H1 (cell line): ENCODE results near the gene ANKRD65. TPM values are rescaled to one million over a fixed set of nuclear protein-coding genes. Genes with fewer than 3 reads are reported as not detected.

Experiments used
- CTCF ChIA-PET: fragments of 300-600 bp; sonication (Branson Sonifier 250); formaldehyde crosslinking; loops from one replicate; lab custom pipeline; 2021; ENCODE audit not compliant: partially characterized antibody; lab: Charles Lee
- POLR2A ChIA-PET: fragments of 300-600 bp; sonication (Branson Sonifier 250); formaldehyde crosslinking; loops from one replicate; lab custom pipeline; 2021; ENCODE audit warnings: inconsistent platforms; ENCODE audit not compliant: partially characterized antibody; lab: Charles Lee
- DNase-seq, 2 experiments: peaks; one replicate each; pipeline versions ENCODE4 v3.0.0 to v3.0.0-alpha.2; 2010 to 2022; ENCODE audit warnings: low spot score in 2 of 2, low read depth in 1 of 2, mixed read lengths in 1 of 2
- FAIRE-seq: peaks from 2 replicates; lab custom pipeline; 2011; peaks lifted over from hg19 to GRCh38; lab: Jason Lieb, UNC
- H2AFZ ChIP-seq: 2 replicates; pipeline ENCODE4 v1.8.1; 2012; ENCODE audit warnings: low read length, inconsistent platforms
- H2AK5ac ChIP-seq: 2 replicates; pipeline ENCODE4 v1.6.1; 2013; ENCODE audit warnings: low read depth, low read length
- H2BK120ac ChIP-seq: replicated peaks from 2 replicates; pipeline ENCODE3; 2013; ENCODE audit warnings: low read depth, low read length, inconsistent platforms
- H2BK12ac ChIP-seq: 2 replicates; pipeline ENCODE4 v1.6.1; 2013; ENCODE audit warnings: low read depth, low read length
- H2BK15ac ChIP-seq: 2 replicates; pipeline ENCODE4 v1.6.1; 2013; ENCODE audit warnings: low read length
- H2BK20ac ChIP-seq: 2 replicates; pipeline ENCODE4 v1.6.1; 2013; ENCODE audit warnings: low read length
- H2BK5ac ChIP-seq: 2 replicates; pipeline ENCODE4 v1.6.1; 2013; ENCODE audit warnings: low read depth, low read length
- H3K14ac ChIP-seq: 2 replicates; pipeline ENCODE4 v1.6.1; 2013; ENCODE audit warnings: inconsistent platforms; ENCODE audit not compliant: insufficient read length
- H3K18ac ChIP-seq: 2 replicates; pipeline ENCODE4 v1.6.1; 2013; ENCODE audit warnings: low read length; ENCODE audit errors: extremely low read depth
- H3K23ac ChIP-seq: 2 replicates; pipeline ENCODE4 v1.6.1; 2013; ENCODE audit warnings: inconsistent platforms; ENCODE audit not compliant: insufficient read length
- H3K23me2 ChIP-seq: 2 replicates; pipeline ENCODE4 v1.6.1; 2013; ENCODE audit warnings: low read depth, low read length
- H3K27ac ChIP-seq: 2 replicates; pipeline ENCODE4 v1.6.1; 2011; ENCODE audit warnings: low read depth, low read length, inconsistent platforms
- H3K27me3 ChIP-seq, 4 experiments: replicated peaks in 1 of 4; 1 replicate in 1 of 4; 2 replicates in 3 of 4; pipeline versions ENCODE4 v1.6.1 to v1.8.1; 2011 to 2013; ENCODE audit warnings: low read length in 3 of 4, mild to moderate bottlenecking in 3 of 4, inconsistent platforms in 2 of 4, mixed read lengths in 2 of 4, moderate library complexity in 1 of 4; ENCODE audit not compliant: control insufficient read depth in 3 of 4, insufficient read depth in 3 of 4; ENCODE audit errors: extremely low read depth in 1 of 4
- H3K36me3 ChIP-seq, 4 experiments: 2 replicates each; pipeline versions ENCODE4 v1.6.1 to v1.8.1; 2011 to 2013; ENCODE audit warnings: mild to moderate bottlenecking in 4 of 4, low read length in 3 of 4, moderate library complexity in 2 of 4, control low read depth in 1 of 4, inconsistent platforms in 1 of 4; ENCODE audit not compliant: insufficient read depth in 4 of 4, control insufficient read depth in 2 of 4
- H3K4ac ChIP-seq: replicated peaks from 2 replicates; pipeline ENCODE3; 2013; ENCODE audit warnings: low read length, low read depth, mixed read lengths, inconsistent platforms; ENCODE audit not compliant: insufficient read length
- H3K4me1 ChIP-seq, 4 experiments: replicated peaks in 1 of 4; 1 replicate in 1 of 4; 2 replicates in 3 of 4; pipeline versions ENCODE4 v1.6.1 to v1.8.1; 2011 to 2013; ENCODE audit warnings: low read length in 3 of 4, inconsistent platforms in 2 of 4, mixed read lengths in 1 of 4; ENCODE audit not compliant: insufficient read depth in 4 of 4, control insufficient read depth in 3 of 4
- H3K4me2 ChIP-seq, 2 experiments: 2 replicates each; pipeline versions ENCODE4 v1.6.1 to v1.8.1; 2011 to 2013; ENCODE audit warnings: low read depth in 2 of 2, low read length in 2 of 2, control low read depth in 1 of 2, inconsistent platforms in 1 of 2, mild to moderate bottlenecking in 1 of 2; ENCODE audit not compliant: insufficient read depth in 1 of 2
- H3K4me3 ChIP-seq, 4 experiments: fragments of 200-600, 300-600 bp in 1 of 4; sonication (generic), shearing (Covaris generic), sonication (Bioruptor Twin) in 1 of 4; 2 replicates each; pipeline versions ENCODE4 v1.5.1 to v1.8.1; 2011 to 2016; ENCODE audit warnings: low read length in 4 of 4, low read depth in 3 of 4, control low read depth in 2 of 4, inconsistent platforms in 2 of 4, mild to moderate bottlenecking in 2 of 4, mixed read lengths in 1 of 4, moderate library complexity in 1 of 4; ENCODE audit not compliant: insufficient read depth in 2 of 4; ENCODE audit errors: extremely low read depth in 1 of 4
- H3K56ac ChIP-seq: replicated peaks from 2 replicates; pipeline ENCODE3; 2013; ENCODE audit warnings: low read depth, mild to moderate bottlenecking, mixed read lengths, low read length, inconsistent platforms; ENCODE audit not compliant: insufficient read length
- H3K79me1 ChIP-seq: 2 replicates; pipeline ENCODE4 v1.6.1; 2013; ENCODE audit warnings: low read depth, low read length, control low read depth
- H3K79me2 ChIP-seq, 2 experiments: 2 replicates each; pipeline versions ENCODE4 v1.6.1 to v1.8.1; 2012 to 2013; ENCODE audit warnings: low read length in 2 of 2, mild to moderate bottlenecking in 2 of 2, inconsistent platforms in 1 of 2; ENCODE audit not compliant: insufficient read depth in 2 of 2, control insufficient read depth in 1 of 2
- H3K9ac ChIP-seq, 4 experiments: replicated peaks in 1 of 4; 1 replicate in 1 of 4; 2 replicates in 3 of 4; pipeline versions ENCODE4 v1.6.1 to v1.8.1; 2011 to 2013; ENCODE audit warnings: low read depth in 3 of 4, low read length in 3 of 4, control low read depth in 2 of 4, mild to moderate bottlenecking in 2 of 4, moderate library complexity in 2 of 4, inconsistent platforms in 1 of 4; ENCODE audit errors: extremely low read depth in 1 of 4
- H3K9me3 ChIP-seq, 2 experiments: 2 replicates each; pipeline versions ENCODE4 v1.6.1 to v1.8.1; 2012 to 2013; ENCODE audit warnings: mild to moderate bottlenecking in 2 of 2, moderate library complexity in 2 of 2, control low read depth in 1 of 2, inconsistent platforms in 1 of 2, low read depth in 1 of 2, low read length in 1 of 2, mixed read lengths in 1 of 2; ENCODE audit not compliant: insufficient read depth in 2 of 2
- H4K20me1 ChIP-seq, 2 experiments: replicated peaks in 1 of 2; 2 replicates each; pipeline versions ENCODE3 to v1.8.1; 2011 to 2013; ENCODE audit warnings: inconsistent platforms in 2 of 2, low read length in 2 of 2, mild to moderate bottlenecking in 1 of 2; ENCODE audit not compliant: insufficient read depth in 2 of 2, control insufficient read depth in 1 of 2
- H4K5ac ChIP-seq: 2 replicates; pipeline ENCODE4 v1.6.1; 2013; ENCODE audit warnings: low read length, low read depth, mixed read lengths, inconsistent platforms; ENCODE audit not compliant: insufficient read length
- H4K8ac ChIP-seq: 2 replicates; pipeline ENCODE4 v1.8.0; 2013; ENCODE audit warnings: mild to moderate bottlenecking, moderate library complexity, low read length, inconsistent platforms; ENCODE audit not compliant: insufficient read depth; ENCODE audit errors: extremely low read depth
- H4K91ac ChIP-seq: replicated peaks from 2 replicates; pipeline ENCODE3; 2013; ENCODE audit warnings: low read length, mixed read lengths, inconsistent platforms; ENCODE audit not compliant: insufficient read length
- CBX5 ChIP-seq: fragments of 300-800, 300-1000 bp; sonication (generic); IDR thresholded peaks from 2 replicates; pipeline ENCODE4 v1.7.1; 2016; ENCODE audit warnings: antibody characterized with exemption, low read length, low read depth
- GABPA ChIP-seq: IDR thresholded peaks from 2 replicates; pipeline ENCODE4 v1.6.1; 2011; ENCODE audit warnings: mild to moderate bottlenecking, low read length, moderate library complexity, borderline replicate concordance; ENCODE audit not compliant: insufficient read depth
- POLR2AphosphoS5 ChIP-seq: IDR thresholded peaks from 2 replicates; pipeline ENCODE4 v1.6.1; 2011; ENCODE audit warnings: low read depth, low read length
- RNF2 ChIP-seq: fragments of 200-900, 300-1000 bp; sonication (generic); IDR thresholded peaks from 2 replicates; pipeline ENCODE4 v1.7.1; 2016; ENCODE audit warnings: borderline replicate concordance, low read depth, mild to moderate bottlenecking, antibody characterized with exemption, low read length; ENCODE audit not compliant: poor library complexity, severe bottlenecking; ENCODE audit errors: missing control alignments
- WGBS, 2 experiments: shearing (Covaris generic) in 1 of 2; methylation state at CpG; one replicate each; pipeline versions ENCODE4 v1.1.6 to v1.1.7; 2013 to 2015; ENCODE audit warnings: low lambda C conversion rate in 2 of 2, mixed read lengths in 2 of 2, inconsistent platforms in 1 of 2, low coverage in 1 of 2, missing lambda C conversion rate in 1 of 2; ENCODE audit not compliant: insufficient replicate concordance in 2 of 2, insufficient coverage in 1 of 2, insufficient read length in 1 of 2; ENCODE audit errors: extremely low coverage in 1 of 2, missing lambda C conversion rate in 1 of 2; 5-methylcytosine and 5-hydroxymethylcytosine counted together
- polyA plus RNA-seq, 7 experiments: library from polyadenylated mRNA; depleted of rRNA in 3 of 7; stranded (reverse) in 5 of 7; unstranded in 2 of 7; fragments of >200 nt in 5 of 7; fragments of 200-250 nt in 2 of 7; gene quantifications; 1 replicate in 5 of 7; 2 replicates in 1 of 7; 4 replicates in 1 of 7; pipeline versions ENCODE4 v1.2.1 to v1.2.3, GENCODE V29; 2011 to 2013; ENCODE audit warnings: missing spikeins in 2 of 7, mixed read lengths in 2 of 7
- total RNA-seq: library from RNA; stranded (reverse); fragmentation: NEBNext Ultra II Directional; extraction: Animal tissue kit (Norgen Biotek cat#: 25700); gene quantifications from 2 replicates; pipeline ENCODE4 v1.2.1, GENCODE V29; 2021

ANKRD65 gene
- total and polyA plus RNA-seq, 2 of the 8 experiments (the other 6 are each of a cell fraction or from before 2014, with no cell fraction given), result 1.8 to 2.0 TPM

DNA sequence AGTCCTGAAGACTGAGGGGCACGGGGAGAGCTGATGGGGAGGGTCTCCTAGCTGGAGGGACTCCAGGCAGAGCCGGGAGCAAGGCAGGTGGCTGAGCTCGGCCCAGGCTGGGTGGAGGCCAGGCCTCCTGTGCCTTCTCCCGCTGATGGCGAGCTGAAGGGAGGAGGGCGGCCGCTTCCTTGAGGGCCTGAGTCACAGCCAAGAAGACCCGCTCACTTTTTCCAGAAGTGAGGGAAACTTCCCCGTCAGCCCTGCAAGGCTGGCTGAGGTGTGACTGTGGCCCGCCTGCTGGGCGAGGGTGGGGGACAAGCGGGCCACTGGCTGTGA, 12.7 kb upstream of the ANKRD65 start:
- DNase-seq, result no peak
- peak overlapping the region; percentile 54 to 94 for H3K4me2 ChIP-seq
- H3K18ac ChIP-seq, result peak overlapping the region; percentile 85

More for the DNA sequence above, 12.7 kb upstream of the ANKRD65 start:
- H2AFZ ChIP-seq, result no peak overlapping the region
- H3K79me1 ChIP-seq, result no peaks in the 10 kb centered on the region
- POLR2A ChIA-PET, result interaction anchor here (1.1 to 22.9 kb wide), 12 partner anchors 11 to 106 kb away, joined by 3 to 515 read pairs (median 4); partner anchors contain the start of genes ANKRD65, CCNL2 and MRPL20
- H3K9ac ChIP-seq, result peak overlapping the region in 1 of 4 experiments; percentile 12; a peak in 3 of 7 replicates
- peak overlapping the region; percentile 95; the same call in 1 of the 2 replicates for H2BK5ac ChIP-seq
- peaks cover 0 to 3% (median 0%) of the 10 kb centered on the region in 4 experiments; a peak in 2 of 7 replicates for H3K27me3 ChIP-seq
- H3K14ac ChIP-seq, result no peak overlapping the region
- no peaks in the 10 kb centered on the region for H3K36me3 ChIP-seq
- FAIRE-seq, result no peak
- 0 out of 2 replicates have a peak overlapping the region, but pooled peaks have one; percentile 40 for H4K8ac ChIP-seq
- peak overlapping the region; percentile 96; the same call in 1 of the 2 replicates for H2BK12ac ChIP-seq
- TF ChIP-seq GABPA (0 out of 2 replicates have a peak, but pooled peaks have one; percentile 7), CBX5 (no peak), RNF2 (no peak), POLR2AphosphoS5 (no peak)
- TF ChIP-seq, all 59 proteins: peak for 1
- CTCF ChIA-PET, result interaction anchor here (0.8 to 2.1 kb wide), 11 partner anchors 13 to 117 kb away, joined by 3 to 9 read pairs (median 4); partner anchors contain the start of gene ANKRD65
- Histone ChIP-seq H2AK5ac (peak overlapping the region; percentile 88; the same call in 1 of the 2 replicates), H2BK120ac (peak overlapping the region; percentile 92), H3K4ac (peak overlapping the region; percentile 100), H3K56ac (no peak overlapping the region), H3K27ac (peak overlapping the region; percentile 59; the same call in 1 of the 2 replicates), H2BK20ac (peak overlapping the region; percentile 90; the same call in 1 of the 2 replicates), H3K23me2 (peaks cover 18% of the 10 kb centered on the region; the same call in 1 of the 2 replicates), H4K20me1 (peaks cover 4 to 7% of the 10 kb centered on the region in 2 experiments), H3K23ac (no peak overlapping the region), H3K79me2 (peaks cover 0 to 8% of the 10 kb centered on the region in 2 experiments; a peak in 1 of 4 replicates), H3K9me3 (no peaks in the 10 kb centered on the region), H3K4me3 (peak overlapping the region in 1 of 4 experiments; percentile 72; a peak in 2 of 8 replicates), H3K4me1 (peaks cover 0 to 59% (median 42%) of the 10 kb centered on the region in 4 experiments; a peak in 6 of 7 replicates), H4K91ac (peak overlapping the region; percentile 98), H2BK15ac (peak overlapping the region; percentile 92; the same call in 1 of the 2 replicates), H4K5ac (peak overlapping the region; percentile 75)
- WGBS, 2 experiments, result 47% methylated on average over 12 of the region's 12 CpGs; no CpG with 5 or more reads in 1 of the 2 experiments
